Measurements from ENCODE around the gene ARG2. TPM values are rescaled to one million over a fixed set of nuclear protein-coding genes. Genes with fewer than 3 reads are reported as not detected.

ARG2 gene
- total RNA-seq, 1 donor from 2014 or later: 0.77 TPM

- no peak for TF ChIP-seq CTCF (IDR thresholded peaks at IDR 0.05)
These were observed 54.9 kb downstream of the ARG2 start, which contains the start of gene VTI1B for GRCh38 chr14:67674480-67675218. VTI1B (minus strand) TSS chr14:67674632; CDS start chr14:67674489, 143 bp downstream.

GRCh38 chr14:67675219-67675582, 55.5 kb downstream of the ARG2 start:
- ATAC-seq (no peak), DNase-seq (no peak)
- Histone ChIP-seq H3K36me3 (peaks cover 12% of the 10 kb centered on the region), H3K27ac (peak overlapping the region; percentile 100), H3K4me3 (peak overlapping the region; percentile 99), H3K27me3 (ENCODE audit: low read depth) (no peaks in the 10 kb centered on the region), H3K4me1 (peaks cover 29% of the 10 kb centered on the region), H3K9me3 (no peaks in the 10 kb centered on the region)
- TF ChIP-seq CTCF (IDR thresholded peaks at IDR 0.05): no peak
- intact Hi-C loops (cut with DNase I): no loop called here

More at GRCh38 chr14:67674480-67675218, 54.9 kb downstream of the ARG2 start, which contains the start of gene VTI1B:
- ATAC-seq: peak; percentile 98 to 99
- Histone ChIP-seq H3K27ac (peak within 1 kb of the TSS; percentile 100), H3K9me3 (no peaks in the 10 kb centered on the region), H3K4me1 (peaks cover 29% of the 10 kb centered on the region), H3K27me3 (ENCODE audit: low read depth) (no peaks in the 10 kb centered on the region), H3K4me3 (peak within 1 kb of the TSS; percentile 99), H3K36me3 (peaks cover 12% of the 10 kb centered on the region)
- intact Hi-C loops (cut with DNase I): no loop called here
- peak; percentile 90 for DNase-seq

GRCh38 chr14:67679006-67679405, 59.3 kb downstream of the ARG2 start:
- DNase-seq (no peak), ATAC-seq (no peak)
- Histone ChIP-seq H3K4me3 (no peak overlapping the region), H3K9me3 (no peaks in the 10 kb centered on the region), H3K4me1 (peaks cover 16% of the 10 kb centered on the region), H3K27ac (no peak overlapping the region), H3K36me3 (peaks cover 26% of the 10 kb centered on the region), H3K27me3 (ENCODE audit: low read depth) (no peaks in the 10 kb centered on the region)
- intact Hi-C loops (cut with DNase I): no loop called here
- no peak for TF ChIP-seq CTCF (IDR thresholded peaks at IDR 0.05)

- peaks cover 14% of the 10 kb centered on the region for H3K4me1 ChIP-seq
- H3K27ac ChIP-seq: no peak overlapping the region
- H3K36me3 ChIP-seq: peaks cover 38% of the 10 kb centered on the region
- no peak for TF ChIP-seq CTCF (IDR thresholded peaks at IDR 0.05)
- no peaks in the 10 kb centered on the region for H3K9me3 ChIP-seq
- DNase-seq (no peak), ATAC-seq (peak; percentile 53 to 64)
- H3K4me3 ChIP-seq: no peak overlapping the region
- intact Hi-C loops (cut with DNase I): no loop called here
- H3K27me3 ChIP-seq (ENCODE audit: low read depth): no peaks in the 10 kb centered on the region
These were observed 60.4 kb downstream of the ARG2 start for GRCh38 chr14:67680121-67680602.

- DNase-seq: no peak
These were observed 61.2 kb downstream of the ARG2 start for GRCh38 chr14:67680941-67681340.

More at GRCh38 chr14:67680941-67681340, 61.2 kb downstream of the ARG2 start:
- intact Hi-C loops (cut with DNase I): no loop called here
- Histone ChIP-seq H3K27ac (no peak overlapping the region), H3K4me1 (peaks cover 8% of the 10 kb centered on the region), H3K36me3 (peaks cover 46% of the 10 kb centered on the region), H3K27me3 (ENCODE audit: low read depth) (no peaks in the 10 kb centered on the region), H3K4me3 (no peak overlapping the region), H3K9me3 (no peaks in the 10 kb centered on the region)
- TF ChIP-seq CTCF (IDR thresholded peaks at IDR 0.05): no peak
- peak; percentile 65 to 75 for ATAC-seq

Data from lower lobe of right lung (tissue), 2 donors.